NCI-H2081 (cell line): Measurements from ENCODE around the gene CLEC3B.
"Not testable (repeated sequence)": the region's sequence is repeated elsewhere in the genome, so short reads cannot be mapped to it uniquely, and the experiment has no call there.

ENCODE experiments used
- DNase-seq, 2 experiments: peaks; one replicate each; lab custom pipeline; 2025; lab: John Stamatoyannopoulos, UW

CLEC3B gene

DNA sequence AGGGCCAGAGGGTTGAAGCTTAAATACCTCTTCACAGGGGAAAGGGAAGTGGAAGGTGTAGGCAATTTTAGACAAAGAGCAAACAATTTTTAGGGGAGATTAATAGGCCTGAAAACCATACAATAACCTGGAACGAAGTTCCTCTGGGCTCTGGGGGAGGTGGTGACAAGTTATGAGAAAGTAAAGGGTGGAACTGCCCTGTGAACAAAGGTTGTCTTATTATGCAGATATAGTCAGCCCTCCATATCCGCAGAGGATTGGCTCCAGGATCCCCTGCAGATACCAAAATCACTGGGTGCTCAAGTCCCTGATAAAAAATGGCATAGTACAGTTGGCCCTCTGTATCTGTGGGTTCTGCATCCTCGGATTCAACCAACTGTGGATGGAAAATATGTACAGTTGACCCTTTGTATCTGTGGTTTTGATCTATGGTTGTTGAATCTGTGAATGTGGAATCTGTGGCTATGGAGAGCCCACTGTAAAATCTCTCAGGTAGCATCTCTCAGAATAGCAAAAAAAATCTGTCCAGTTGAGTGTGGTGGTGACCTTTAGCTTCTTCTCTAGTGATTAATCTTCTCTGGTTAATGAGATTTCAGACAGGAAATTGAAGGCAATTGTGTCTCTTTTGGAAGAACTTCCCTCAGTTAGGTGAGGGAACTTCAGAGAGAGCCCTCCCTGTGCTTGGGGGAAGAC, 40.2 kb downstream of the CLEC3B start:
- no peak for DNase-seq

DNA sequence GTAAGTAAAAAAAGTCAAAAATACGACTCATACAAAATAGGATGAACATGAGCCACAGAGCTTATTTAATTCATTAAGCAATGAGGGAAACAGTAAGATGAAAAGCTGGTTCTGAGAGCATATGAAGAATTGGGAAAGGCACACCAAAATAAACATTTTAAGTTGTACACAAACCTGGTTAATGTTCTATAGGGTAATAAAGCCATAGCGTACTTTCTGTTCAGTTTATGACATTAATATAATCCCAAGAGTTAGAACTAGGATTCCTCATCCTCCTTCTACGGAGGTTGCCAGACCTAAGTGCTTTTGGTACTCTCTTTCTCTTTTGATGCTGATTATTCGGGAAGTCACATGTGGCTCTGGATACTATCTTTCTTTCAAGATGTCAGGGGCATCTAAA, 41.4 kb downstream of the CLEC3B start:
- DNase-seq = no peak

DNA sequence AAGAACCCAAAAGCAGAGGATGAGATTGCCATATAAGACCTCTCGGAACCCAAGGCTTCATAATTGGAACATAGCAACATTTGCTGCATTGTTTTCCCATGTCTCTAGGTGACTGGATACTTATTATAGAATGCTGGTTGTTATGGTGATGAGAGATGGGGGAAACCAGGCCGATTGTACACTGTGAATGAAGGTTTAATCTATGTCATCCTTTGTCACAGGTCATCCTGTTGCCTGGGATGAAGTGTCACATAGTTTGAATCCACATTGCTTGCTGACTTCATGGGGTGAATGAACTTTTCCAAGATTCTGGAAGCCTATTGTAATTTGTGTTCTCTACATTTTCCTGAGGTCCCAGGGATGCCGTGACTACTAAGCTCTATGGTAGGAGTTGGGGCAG, 41.8 kb downstream of the CLEC3B start:
- no peak for DNase-seq

DNA sequence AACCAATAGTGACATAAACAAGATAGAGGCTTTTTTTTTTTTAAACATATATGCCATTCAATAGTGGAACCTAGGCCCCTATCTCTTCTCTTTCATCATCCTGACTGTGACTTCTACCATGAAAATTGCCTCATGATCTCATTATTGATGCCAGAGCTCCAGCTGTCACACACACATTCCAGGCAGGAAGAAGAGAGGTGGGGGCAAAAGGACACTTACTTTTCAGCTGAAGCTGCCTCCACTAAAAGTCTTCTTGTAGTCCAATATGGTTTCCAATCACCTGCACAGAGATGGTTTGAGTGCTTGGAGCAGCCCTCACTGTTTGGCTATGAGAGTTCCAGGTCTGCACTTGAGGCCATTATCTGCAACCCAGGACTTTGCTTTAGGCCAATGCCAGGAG, 45.0 kb downstream of the CLEC3B start:
- no peak for DNase-seq

DNA sequence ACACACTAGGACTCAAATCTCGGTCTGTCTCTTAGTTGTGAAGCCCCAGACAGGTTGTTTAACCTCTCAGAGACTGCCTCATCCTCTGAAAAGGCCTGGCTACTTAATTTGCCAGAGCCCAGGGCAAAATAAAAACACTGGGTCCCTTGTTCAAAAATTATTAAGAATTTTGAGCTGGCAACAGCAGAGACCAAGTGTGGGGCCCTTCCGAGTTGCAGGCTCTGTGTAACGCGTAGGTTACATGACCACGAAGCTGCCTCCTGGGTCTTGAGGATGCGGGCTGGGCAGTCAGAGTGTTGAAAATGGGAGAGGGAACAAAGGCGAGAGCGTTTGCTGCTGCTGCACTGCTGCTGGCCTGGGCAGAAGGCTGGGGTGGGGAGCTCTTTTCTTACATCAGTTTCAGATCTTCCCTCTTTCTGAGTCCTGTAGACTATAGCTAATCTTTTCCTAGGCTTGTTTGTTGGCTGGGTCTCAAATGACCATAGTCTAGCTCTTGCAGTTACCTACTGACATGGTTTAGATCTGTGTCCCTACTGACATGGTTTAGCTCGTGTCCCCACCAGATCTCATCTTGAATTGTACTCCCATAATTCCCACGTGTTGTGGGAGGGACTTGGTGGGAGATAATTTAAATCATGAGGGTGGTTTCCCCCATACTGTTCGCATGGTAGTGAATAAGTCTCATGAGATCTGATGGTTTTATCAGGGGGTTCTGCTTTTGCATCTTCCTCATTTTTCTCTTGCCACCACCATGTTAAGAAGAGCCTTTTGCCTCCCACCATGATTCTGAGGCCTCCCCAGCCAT, 49.9 kb downstream of the CLEC3B start:
- no peak for DNase-seq

DNA sequence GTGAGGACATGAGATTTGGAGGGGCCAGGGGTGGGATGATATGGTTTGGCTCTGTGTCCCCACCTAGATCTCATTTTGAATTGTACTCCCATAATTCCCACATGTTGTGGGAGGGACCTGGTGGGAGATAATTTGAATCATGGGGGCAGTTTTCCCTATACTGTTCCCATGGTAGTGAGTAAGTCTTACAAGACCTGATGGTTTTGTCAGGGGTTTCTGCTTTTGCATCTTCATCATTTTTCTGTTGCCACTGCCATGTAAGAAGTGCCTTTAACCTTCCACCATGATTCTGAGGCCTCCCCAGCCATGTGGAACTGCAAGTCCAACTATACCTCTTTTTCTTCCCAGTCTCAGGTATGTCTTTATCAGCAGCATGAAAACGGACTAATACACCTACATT, 52.2 kb downstream of the CLEC3B start:
- DNase-seq = not testable (repeated sequence)

- no peak for DNase-seq
These were observed 52.9 kb downstream of the CLEC3B start for GRCh38 chr3:45078910-45079522.

GRCh38 chr3:45079715-45080114, 53.6 kb downstream of the CLEC3B start:
- no peak for DNase-seq

GRCh38 chr3:45080824-45081223, 54.7 kb downstream of the CLEC3B start:
- DNase-seq = no peak

DNA sequence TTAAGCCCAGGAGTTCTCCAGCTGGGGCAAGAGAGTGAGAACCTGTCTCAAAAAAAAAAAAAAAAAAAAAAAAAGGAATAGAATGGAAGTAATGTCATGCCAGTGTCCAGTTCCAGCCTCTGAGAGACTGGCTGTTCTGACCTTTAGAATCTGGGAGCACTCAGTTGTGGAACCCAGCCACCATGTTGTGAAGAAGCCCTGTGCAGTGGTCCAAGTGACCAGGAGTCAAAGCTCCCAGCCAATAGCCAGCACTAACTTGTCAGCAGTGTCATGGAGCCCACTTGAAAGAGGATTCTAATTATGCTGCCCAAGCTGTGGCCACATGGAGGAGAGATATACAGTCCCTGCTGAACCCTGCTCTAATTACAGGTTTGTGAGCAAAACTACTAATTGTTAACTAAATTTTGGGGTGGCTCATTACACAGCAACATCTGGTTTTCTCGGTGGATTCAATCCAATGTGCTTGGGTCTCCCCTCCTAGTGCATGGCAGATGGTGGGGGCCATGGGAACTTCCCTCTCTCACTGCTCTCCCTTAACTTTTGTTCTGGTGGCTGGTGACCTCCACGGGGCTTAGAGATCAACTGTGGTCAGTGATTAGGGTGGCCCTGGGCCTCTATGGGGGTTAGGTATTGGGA, 55.5 kb downstream of the CLEC3B start:
- no peak for DNase-seq

DNA sequence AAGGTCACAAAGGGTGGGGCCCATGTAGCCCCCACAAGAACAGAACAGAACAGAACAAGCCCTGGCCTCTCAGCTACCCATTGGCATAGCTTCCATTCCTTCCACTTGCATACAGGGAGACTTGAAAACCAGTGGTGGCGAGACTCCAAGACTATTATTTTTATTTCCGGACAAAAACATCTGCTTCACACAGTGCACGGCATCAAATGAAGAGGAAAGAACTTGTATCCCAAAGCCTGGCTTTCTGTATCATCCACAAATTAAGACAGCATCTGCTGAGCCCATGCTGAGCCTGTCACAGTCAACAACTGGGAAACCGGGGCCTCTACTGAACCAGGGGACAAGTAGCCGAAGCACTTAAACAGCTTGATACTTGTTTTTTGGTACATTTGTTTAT, 56.0 kb downstream of the CLEC3B start:
- no peak for DNase-seq

- DNase-seq = no peak
These were observed 56.9 kb downstream of the CLEC3B start for GRCh38 chr3:45083023-45083422.

DNA sequence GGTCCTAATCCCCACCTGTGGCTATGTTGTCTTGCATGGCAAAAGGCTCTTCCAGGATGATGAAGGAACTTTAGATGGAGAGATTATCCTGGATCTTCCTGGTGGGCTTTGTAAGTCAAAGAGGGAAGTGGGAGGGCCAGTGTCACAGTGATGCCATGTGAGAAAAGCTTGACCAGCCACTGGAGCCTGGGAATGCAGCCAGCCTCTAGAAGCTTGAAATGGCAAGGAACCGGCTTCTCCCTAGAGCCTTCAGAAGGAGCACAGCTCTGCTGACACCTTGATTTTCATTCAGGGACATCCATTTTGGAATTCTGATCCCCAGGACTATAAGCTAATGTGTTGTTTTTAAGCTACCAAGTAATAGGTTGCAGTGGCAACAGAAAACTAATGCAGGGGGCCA, 58.3 kb downstream of the CLEC3B start:
- DNase-seq = no peak

DNA sequence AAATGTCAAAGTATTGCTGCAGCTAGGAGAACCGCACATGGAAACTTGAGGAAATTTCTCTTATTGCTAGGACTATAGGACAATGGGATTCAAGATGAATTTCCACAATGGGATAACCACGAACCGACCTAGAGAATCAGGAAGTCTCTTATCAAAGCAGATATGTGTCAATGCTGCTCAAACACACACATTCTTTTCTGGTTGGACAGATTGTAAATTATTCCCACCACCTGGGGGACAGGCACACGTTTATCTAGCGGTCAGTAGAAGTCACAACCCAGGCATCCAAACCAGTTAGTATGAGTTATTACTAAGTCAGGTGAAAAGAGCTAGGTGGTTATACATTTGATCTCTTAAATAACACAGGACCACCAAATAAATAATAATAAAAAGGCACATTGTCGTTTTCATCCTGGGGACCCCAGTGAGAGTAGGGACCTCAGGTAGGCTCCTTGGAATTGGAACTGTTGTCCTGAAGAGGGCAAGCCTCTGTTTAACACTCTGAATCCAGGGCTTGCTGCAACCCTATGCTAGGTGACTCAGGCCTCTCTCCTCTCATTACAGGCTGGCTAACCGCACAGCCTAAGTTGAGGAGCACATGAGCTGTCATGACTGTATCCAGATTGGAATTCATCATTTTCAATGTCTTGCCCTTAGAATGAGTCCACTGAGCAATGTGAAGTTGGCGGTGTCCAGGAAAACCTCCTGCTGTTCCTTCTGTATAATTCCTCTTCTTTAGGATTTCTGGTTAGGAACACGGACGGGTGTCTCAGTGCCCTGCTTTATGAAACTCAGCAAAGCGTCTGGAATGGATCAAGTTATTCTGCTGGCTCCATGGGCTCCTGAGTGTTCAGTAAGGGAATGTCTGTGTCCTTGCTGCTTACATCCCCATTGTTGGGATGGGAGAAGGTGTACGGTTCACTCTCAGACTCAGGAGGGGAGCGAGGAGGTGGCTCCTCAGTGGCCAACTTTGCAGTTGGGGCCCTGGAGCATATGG, 59.0 kb downstream of the CLEC3B start:
- no peak for DNase-seq
